Left cardiac atrium (tissue), 4 donors: Measurements from ENCODE around the gene BCL2. TPM values are rescaled to one million over a fixed set of nuclear protein-coding genes. Genes with fewer than 3 reads are reported as not detected.

Experiments
- ATAC-seq, 2 donors: fragments of 200-7000 bp; cut with Tn5 transposase; one replicate each; pipeline ENCODE4 v1.9.1; 2020; ENCODE audit warnings: mild to moderate bottlenecking in 2 of 2, moderate library complexity in 2 of 2
- DNase-seq: peaks from one replicate; pipeline ENCODE4 v3.0.0-alpha.2; 2020
- intact Hi-C, 2 donors: fragments of 100-400 bp; cut with DNase I; formaldehyde crosslinking; loops; one replicate each; pipeline versions ENCODE4 v1.14.1 to v1.15.1; 2022 to 2023
- total RNA-seq, 2 donors: library from RNA; stranded (reverse); fragmentation: NEBNext Ultra II Directional; extraction: Animal tissue kit (Norgen Biotek cat#: 25700); gene quantifications; one replicate each; pipeline ENCODE4 v1.2.1, GENCODE V29; 2021
- donor health status: DM: no; HTN: yes; CAD: no.
- donor health status: DM: no; HTN: yes; CAD: no; lungs with severe emphysema.
- donor health status: DM: yes; HTN: yes; CAD: no.
- donor health status: Dilated cardiomyopathy.

The BCL2 gene
- total RNA-seq, 2 donors from 2014 or later = 10.1 to 11.6 TPM

DNA sequence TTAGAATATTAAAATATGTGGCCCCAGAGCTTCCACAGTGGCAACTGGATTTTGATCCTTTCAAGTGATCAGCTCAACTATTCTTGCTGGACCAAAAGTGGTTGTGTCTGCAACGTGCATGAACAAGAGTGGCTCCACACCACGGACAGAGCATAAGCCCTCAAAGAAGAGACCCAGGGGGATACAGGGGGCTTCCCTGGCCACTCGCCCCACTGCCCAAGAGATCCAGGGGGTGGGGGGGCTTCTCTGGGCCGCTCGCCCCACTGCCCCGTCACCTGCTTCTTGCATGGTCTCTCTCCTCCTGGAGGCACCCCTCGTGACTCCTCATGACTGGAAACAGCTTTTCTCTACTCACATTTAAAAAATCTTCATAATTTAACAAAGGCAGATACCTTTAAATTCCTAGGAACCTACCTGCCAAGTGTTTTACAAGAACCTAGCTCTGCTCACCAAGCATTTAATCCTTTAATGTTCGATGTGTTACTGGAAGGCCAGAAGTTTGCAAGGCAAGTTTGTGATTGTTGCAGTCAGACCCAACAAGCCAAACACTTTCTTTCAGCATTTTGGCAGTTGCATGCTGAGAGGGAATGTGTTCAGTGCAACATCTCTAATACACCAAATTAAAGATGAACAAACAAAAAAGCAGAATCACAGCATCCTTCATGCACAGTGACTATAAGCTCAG, 174.3 kb downstream of the BCL2 start:
- DNase-seq (no peak), ATAC-seq (no peak)
- intact Hi-C loops = no loop called here

DNA sequence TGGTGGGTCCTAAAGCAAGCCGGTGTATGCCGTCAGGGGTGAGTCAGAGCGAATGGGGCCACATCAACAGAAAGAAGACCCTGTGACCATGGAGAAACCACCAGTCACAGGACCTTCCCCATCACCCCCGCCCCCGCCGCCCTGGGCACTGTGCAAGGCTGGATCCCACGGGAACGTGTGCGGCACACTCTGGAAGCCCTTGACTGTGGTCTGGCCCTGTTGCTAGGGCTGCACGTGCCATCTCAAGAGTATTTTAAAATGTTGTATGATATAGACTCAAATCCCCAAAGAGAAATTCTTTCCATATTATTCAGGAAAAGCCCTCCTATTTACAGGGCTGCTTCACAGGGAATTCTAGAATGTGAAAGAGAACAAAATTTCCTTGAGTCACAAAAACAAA, 174.8 kb downstream of the BCL2 start:
- intact Hi-C loops = no loop called here
- no peak for ATAC-seq
- no peak for DNase-seq

DNA sequence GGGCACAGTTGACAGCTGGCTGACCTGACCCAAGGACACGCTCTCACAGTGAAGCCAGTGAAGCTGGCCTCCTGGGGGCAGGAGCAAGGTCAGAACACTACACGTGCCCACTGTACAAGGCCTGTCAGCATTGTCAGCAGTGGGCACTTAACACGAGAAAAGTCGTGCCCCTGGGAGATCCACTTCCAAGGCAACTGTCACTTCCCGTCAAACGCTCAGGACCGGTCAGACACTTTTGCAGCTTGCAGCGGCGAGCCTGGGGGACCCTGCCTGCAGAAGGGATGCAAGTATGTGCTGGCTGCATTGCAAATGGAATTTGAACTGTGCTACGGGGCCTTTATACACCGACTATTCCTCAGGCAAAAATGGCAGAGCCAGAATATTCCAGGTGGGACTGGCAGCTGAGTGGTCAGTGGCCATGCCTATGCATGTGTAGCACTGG, 176.2 kb downstream of the BCL2 start:
- DNase-seq = no peak
- intact Hi-C loops = no loop called here
- no peak for ATAC-seq

DNA sequence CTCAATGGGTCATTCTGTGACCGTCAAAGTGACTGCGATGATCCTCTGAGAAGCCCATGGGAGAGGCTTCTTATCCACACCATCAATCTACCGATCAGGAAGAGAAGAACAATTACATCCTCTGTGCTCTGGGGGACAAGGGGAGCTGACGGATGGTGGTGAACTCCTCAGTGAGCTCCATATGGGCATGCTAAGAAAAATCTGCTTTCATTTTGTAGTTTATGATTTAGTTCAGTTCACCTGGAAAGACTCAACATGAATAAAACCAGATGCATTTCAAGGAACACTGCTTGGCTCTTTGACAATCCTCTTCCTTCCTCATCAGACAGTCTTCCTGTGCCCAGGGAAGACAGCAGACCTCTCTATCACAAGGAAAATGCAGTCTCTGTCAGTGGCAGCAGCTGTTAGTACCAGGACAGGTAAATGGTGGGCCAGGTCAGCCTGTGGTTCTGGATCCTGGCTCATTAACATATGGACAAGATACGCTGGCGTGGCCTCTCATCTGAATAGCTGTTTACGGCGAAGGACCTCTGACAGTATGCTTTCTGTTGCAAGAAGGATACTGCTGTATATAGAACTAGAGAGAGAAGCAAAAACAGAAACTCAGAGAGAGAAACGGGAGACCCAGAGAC, 176.9 kb downstream of the BCL2 start:
- ATAC-seq = no peak
- intact Hi-C loops = no loop called here

DNA sequence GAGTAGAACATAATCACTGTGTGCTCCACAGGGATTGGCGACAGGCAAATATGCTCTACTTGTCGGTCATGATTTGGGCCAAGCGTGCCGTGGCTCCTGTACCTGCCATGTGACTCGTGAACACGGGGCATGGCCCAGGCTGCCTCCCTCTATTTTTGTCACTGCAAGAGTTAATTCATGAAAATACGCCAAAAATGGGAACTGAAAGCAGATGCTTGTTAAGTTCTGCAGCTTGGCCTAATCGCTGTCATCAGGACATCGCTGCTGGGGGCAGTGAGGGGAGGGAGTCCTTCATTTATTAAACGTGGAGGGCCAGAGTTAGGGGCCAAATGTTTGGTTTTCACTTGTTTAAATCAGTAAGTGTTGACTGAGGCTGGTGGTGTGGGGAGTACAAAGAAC, 177.8 kb downstream of the BCL2 start:
- ATAC-seq = no peak
- intact Hi-C loops = no loop called here
- DNase-seq = no peak

More for the DNA sequence above, 176.9 kb downstream of the BCL2 start:
- DNase-seq = no peak

DNA sequence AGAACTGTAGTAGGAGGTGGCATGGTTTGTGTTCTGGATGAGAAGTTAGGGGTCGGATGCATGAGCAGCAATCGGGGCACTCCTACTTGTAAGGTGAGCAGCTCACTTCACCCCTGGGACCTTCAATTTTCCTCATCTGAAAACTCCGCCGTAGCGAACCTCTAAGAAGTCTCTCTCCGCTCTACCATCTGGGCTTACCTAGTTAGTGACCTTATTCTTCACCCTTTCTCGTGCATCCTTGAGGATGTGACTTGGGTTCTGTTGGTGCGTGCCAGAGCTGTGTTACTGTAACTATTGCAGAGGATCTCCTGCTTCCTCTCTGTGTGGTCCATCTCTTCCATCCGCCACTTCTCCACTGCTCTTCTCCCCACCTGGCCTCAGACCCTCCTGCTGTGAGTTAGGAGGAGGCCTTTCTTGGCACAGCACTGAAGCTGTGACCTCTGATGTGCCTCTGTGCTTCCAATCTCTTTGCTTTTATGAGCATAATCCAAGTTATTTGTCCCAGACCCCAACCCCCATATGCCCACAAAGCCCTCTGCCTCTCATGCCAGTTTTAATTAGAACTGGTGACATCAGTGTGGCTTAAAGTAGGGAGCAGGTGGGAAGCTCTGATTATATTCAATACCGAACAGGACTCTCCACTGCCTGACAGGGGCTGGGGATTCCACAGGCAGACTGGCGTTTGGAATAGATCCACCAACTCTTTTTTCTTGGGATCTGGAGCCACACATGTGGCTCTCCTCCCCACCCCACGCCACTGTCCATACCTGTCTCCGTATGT, 178.4 kb downstream of the BCL2 start:
- DNase-seq = no peak
- intact Hi-C loops = no loop called here
- ATAC-seq = no peak

DNA sequence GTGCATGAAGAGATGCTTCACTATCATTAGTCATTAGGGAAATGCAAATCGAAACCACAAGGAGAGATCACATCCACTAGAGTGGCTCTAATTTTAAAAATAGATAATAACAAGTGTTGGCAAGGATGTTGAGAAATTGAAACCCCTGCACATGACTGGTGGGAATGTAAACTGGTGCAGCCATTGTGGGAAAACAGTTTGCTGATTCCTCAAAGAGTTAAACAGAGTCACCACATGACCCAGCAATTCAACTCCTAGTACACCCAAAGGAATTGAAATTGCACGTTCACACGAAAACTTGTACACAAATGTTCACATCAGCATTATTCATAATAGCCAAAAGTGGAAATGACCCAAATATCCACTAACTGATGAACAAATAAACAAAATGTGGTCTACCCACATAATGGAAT, 179.5 kb downstream of the BCL2 start:
- DNase-seq = no peak
- no peak for ATAC-seq
- intact Hi-C loops = no loop called here

DNA sequence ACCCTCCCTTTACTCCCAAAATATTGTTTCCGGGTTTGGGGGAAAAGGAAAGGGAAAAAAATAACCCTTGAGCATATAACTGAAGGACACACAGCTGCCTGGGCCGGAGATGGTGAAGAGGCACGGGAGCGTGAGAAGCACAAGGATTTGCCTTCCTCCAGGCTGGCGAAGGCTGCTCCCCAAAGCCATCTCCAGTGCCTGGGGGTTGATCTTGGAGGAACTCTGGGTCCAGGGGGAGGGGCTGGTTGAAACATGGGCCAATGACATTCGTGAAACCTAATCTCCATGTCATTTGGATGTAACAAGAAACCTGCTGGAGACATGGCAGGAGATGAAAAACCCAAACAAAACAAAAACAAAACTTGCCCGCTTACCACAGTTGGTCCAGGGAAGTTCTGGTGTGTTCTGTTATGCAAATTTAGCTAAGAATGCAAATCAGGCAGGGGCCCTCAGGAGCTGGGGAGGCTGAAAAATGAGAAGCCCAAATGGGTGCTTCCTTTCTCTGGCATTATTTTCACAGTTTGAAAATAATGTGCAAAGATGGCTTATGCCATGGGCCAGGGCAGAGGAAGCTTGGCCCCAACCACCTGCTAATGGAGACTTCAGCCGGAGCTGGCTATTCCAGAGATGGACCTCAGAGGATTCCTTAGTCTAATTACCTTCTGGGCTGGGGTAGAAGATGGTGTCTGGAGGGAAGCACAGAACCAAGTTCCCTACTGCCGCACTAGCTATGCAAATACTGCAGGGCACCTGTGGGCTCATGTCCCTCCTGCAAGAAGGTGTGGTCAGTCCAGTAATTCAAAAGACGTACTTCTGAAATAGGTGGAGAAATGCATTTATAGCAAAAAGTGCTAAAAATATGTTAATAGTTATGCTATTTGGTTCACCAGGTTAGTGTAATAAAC, 180.9 kb downstream of the BCL2 start:
- peak; percentile 41 to 56 for ATAC-seq
- DNase-seq = no peak
- intact Hi-C loops = loop anchor here in 1 of 2 donors (10.0 kb wide), 1 partner anchor 306 kb away; no protein-coding TSS in a partner anchor

DNA sequence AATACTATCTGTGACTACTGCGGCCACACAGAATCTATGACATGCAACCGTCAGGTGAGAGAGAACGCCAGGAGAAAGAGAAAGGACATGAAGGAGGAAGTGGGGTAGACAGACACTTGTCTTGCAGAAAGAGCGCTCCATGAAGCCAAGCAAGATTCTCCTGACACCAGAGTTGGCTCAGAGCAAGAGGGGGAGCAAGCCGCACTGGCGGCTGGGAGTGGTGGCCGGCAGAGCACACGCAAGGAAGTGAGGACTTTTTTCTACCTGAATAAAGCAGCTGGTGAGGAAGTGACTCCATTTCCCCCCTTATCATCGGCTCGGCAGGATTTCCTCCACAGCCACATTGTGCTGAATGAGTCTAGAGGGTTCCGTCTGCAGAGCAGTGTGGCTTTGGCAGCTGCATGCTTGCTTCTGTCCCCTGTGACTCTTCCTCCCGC, 181.6 kb downstream of the BCL2 start:
- peak; percentile 44 for DNase-seq
- peak; percentile 81 to 82 for ATAC-seq
- intact Hi-C loops = loop anchor here in 1 of 2 donors (10.0 kb wide), 1 partner anchor 307 kb away; no protein-coding TSS in a partner anchor

DNA sequence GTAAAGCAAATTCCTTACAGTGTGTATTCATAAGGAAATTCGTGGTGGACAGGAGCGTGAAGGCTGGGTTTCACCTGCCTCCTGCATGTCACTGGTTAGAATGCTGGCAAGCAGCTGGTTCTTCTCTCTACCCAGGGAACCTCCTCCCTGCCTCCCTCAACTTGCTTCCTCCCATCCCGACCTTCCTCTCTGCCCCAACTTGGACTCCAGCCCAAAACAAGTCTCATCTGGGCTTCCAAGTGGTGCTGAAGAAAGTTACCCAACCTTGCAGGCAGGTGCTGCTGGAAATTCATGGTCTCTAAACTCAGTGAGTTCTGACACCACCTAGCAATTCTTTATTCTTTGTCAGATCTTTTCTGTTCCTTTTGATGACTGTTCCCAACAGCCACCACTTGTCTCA, 184.5 kb downstream of the BCL2 start:
- DNase-seq = no peak
- ATAC-seq = no peak
- intact Hi-C loops = loop anchor here in 1 of 2 donors (10.0 kb wide), 1 partner anchor 310 kb away; no protein-coding TSS in a partner anchor

DNA sequence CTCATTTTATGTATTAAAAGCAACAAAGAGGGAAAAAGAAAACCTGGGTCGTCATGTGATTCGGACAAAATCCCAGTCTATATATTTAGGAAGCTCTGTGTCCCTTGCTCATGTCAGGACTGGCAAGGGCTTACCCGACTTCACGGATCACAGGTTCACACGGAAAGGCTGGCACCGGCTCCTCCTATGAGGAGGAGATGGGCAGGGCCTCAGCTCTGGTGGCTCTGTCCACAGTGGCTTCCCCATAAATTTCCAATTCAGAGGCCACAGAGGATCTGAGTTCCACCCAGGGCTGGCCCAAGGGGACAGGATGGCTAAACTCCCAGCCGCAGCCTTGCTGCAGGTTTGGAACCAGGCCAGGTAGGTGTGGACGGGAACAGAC, 186.8 kb downstream of the BCL2 start:
- intact Hi-C loops = loop anchor here (5.0 to 10.0 kb wide), 2 partner anchors 189 to 312 kb away; no protein-coding TSS in a partner anchor
- DNase-seq = no peak
- no peak for ATAC-seq

DNA sequence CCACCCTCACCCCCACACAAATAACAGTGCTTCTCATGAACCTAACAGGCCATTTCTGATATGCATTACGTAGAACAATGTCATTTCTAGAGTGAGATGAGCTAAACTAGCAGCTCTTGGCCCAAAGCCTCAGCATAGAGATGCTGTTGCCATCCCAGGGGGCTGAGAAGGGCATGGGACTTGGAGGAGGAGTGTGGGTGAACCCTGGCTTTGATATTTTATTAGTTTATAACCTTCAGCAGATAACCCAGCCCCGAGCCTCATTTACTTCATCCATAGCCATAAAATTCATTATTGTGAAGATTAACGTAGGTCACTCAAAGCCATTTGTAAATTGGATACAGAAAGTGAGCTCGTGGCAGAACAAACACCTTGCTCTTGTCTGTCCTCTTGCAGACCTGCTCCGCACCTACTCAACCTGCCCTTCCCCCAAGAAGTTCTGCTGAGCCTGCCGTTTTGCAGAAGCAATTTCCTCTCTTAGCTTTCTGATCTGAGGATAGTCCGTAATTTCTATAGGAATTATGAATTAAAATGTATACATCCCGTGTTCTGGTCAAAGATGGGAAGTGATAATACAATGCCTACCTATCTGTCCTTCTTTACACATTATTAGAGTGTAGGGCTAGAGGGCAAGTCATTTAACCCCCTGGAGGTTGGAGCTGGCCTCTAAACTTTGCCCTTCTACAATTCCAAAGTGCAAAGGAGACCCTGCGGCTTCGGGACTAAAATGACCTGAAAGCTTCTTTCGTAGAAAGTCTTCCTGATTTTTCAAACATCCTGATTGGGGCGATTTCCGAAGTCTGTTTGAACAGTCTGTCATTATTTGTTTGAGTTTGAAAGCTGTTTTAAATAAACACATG, 187.4 kb downstream of the BCL2 start:
- ATAC-seq (no peak), DNase-seq (no peak)
- intact Hi-C loops = loop anchor here (5.0 to 10.0 kb wide), 2 partner anchors 190 to 313 kb away; no protein-coding TSS in a partner anchor

DNA sequence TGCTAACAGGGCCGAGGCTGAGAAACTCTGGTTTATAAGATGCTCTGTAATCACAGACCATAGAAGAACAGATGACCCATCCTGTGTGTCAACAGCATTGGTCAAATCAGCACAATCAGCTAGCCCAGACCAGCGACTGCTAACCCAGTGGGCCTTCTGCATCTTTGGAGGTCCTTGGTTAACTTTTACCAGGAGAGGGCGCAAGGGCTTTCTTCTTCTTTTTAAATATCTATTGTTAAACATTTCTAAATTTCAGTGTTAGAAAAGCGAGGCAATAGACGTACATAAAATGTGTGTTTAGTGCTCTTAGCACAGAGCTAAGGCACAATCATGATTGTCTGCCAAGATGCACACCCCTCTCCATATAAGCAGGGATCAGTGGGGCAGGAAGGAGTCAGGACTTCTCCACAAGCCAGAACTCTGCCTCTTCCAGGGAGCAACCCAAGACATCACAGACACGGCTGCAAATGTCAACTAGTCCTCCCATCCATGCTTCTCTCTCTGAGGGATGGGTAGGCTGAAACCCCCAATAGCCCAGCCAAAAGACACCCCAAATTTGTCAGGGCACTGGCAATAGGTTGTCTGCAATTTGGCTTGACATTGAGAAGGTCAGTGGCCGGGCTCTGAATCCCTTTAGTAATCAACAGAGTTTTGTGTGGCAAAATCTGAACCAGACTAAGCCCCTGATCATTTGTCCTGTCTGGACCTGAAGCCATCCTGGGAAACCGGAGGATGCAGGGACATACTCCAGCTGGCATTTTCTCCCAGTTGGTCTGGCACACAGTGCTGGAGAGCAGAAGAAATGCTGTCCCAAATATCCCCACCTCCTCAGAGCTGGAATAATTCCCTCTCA, 188.2 kb downstream of the BCL2 start:
- intact Hi-C loops = loop anchor here (5.0 to 10.0 kb wide), 2 partner anchors 191 to 313 kb away; no protein-coding TSS in a partner anchor
- peak; percentile 50 to 54 for ATAC-seq

DNA sequence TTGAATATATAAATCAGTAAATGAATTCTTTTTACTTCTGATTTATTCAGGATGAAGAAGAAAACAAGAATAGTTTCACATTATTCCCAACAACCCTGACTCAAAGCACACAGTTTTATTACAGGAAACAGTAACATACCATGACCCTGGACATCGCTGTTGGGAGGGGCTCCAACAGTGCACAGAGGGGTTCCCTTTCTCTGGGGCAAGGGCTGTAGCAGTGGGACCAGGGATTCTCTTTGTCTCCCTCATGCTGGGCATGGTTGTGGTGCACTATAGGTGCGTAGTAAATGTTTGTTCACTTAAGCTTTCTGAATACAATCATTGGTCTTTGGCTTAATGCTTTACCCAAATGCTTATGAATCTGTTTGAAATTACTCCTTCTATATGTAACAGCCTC, 189.4 kb downstream of the BCL2 start:
- intact Hi-C loops = loop anchor here (5.0 to 10.0 kb wide), 2 partner anchors 192 to 315 kb away; no protein-coding TSS in a partner anchor
- no peak for ATAC-seq
- no peak for DNase-seq

More for the DNA sequence above, 188.2 kb downstream of the BCL2 start:
- DNase-seq = peak; percentile 48

DNA sequence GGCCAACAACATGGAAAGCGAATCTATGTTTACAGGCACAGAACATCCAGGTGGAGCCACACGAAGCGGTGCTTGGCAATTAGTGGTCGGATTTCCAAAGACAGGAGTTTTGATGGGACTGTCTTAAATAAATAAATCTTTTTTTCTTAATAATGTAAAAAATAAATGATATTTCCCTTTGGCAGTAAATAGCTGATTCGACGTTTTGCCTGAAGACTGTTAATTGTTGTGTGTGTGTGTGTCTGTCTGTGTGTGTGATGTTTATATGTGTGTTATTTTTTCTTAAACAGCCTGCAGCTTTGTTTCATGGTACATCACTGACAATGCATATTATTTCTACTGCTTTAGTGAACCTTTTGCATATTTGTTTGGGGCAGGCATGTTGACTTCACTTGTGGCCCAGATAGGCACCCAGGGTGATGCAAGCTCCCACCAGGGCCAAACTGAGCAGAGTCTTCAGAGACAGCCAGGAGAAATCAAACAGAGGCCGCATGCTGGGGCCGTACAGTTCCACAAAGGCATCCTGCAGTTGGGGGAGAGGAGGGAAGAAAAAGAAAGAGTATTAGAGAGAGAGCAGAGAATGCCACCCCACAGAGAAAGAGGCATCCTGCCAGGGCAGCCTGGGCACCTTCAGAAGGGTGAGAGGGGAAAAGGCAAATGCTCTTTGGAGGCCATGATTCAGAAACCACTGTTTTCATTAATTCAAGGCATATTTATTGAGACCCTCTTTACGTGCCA, 191.2 kb downstream of the BCL2 start:
- DNase-seq (no peak), ATAC-seq (peak in 1 of 2 donors; percentile 45)
- intact Hi-C loops = no loop called here
